ENCODE data around the gene THOC1. TPM values are rescaled to one million over a fixed set of nuclear protein-coding genes. Genes with fewer than 3 reads are reported as not detected.

Gene THOC1
- total and polyA plus RNA-seq, 2 of the 8 experiments (the other 6 are each of a cell fraction or from before 2014, with no cell fraction given) = 19.1 to 66.4 TPM

- no peaks in the 10 kb centered on the region for H3K79me2 ChIP-seq (ENCODE audit: control insufficient read depth in 1 of 2, insufficient read depth in 2 of 2, low read length in 2 of 2)
- H2BK120ac ChIP-seq (replicated peaks; ENCODE audit: low read depth, low read length) = no peak overlapping the region
- no peak overlapping the region for H4K91ac ChIP-seq (replicated peaks; ENCODE audit: insufficient read length, low read length)
- no peak overlapping the region for H2BK12ac ChIP-seq (ENCODE audit: low read depth, low read length)
- no peaks in the 10 kb centered on the region for H3K79me1 ChIP-seq (ENCODE audit: low read depth, low read length)
- FAIRE-seq = no peak
- ChIA-PET CTCF (ENCODE audit: partially characterized antibody) (interaction anchor here (0.7 to 1.8 kb wide), 4 partner anchors 8 to 403 kb away, joined by 3 read pairs; no protein-coding TSS in a partner anchor), POLR2A (ENCODE audit: partially characterized antibody) (interaction anchor here (0.6 to 1.6 kb wide), 2 partner anchors 13 to 55 kb away, joined by 3 to 4 read pairs; partner anchors contain the start of gene USP14)
- H3K4ac ChIP-seq (replicated peaks; ENCODE audit: insufficient read length, low read depth, low read length) = no peak overlapping the region
- H3K4me1 ChIP-seq (replicated peaks in 1 of 4; ENCODE audit: control insufficient read depth in 3 of 4, insufficient read depth in 4 of 4, low read length in 3 of 4) = peaks cover 0 to 3% (median 0%) of the 10 kb centered on the region in 4 experiments; a peak in 1 of 7 replicates
- no peak overlapping the region for H4K5ac ChIP-seq (ENCODE audit: insufficient read length, low read depth, low read length)
- H2BK20ac ChIP-seq (ENCODE audit: low read length) = no peak overlapping the region
- H3K36me3 ChIP-seq (ENCODE audit: control insufficient read depth in 2 of 4, insufficient read depth in 4 of 4, low read length in 3 of 4) = peaks cover 13 to 66% (median 50%) of the 10 kb centered on the region in 4 experiments; a peak in 7 of 8 replicates
- H2BK5ac ChIP-seq (ENCODE audit: low read depth, low read length) = no peak overlapping the region
- 91% methylated on average over 1 of the region's 1 CpG; no CpG with 5 or more reads in 1 of the 2 experiments for WGBS, 2 experiments (ENCODE audit: extremely low coverage in 1 of 2, insufficient coverage in 1 of 2, insufficient read length in 1 of 2, insufficient replicate concordance in 2 of 2, low coverage in 1 of 2, low lambda C conversion rate in 2 of 2, missing lambda C conversion rate in 1 of 2)
- peaks cover 0 to 3% of the 10 kb centered on the region in 2 experiments for H4K20me1 ChIP-seq (replicated peaks in 1 of 2; ENCODE audit: control insufficient read depth in 1 of 2, insufficient read depth in 2 of 2, low read length in 2 of 2)
- DNase-seq (ENCODE audit: low read depth in 1 of 2, low spot score in 2 of 2) = no peak
- H3K27me3 ChIP-seq (replicated peaks in 1 of 4; ENCODE audit: control insufficient read depth in 3 of 4, extremely low read depth in 1 of 4, insufficient read depth in 3 of 4, low read length in 3 of 4) = peaks cover 0 to 1% (median 0%) of the 10 kb centered on the region in 4 experiments; a peak in 1 of 7 replicates
- H3K23me2 ChIP-seq (ENCODE audit: low read depth, low read length) = no peaks in the 10 kb centered on the region
- H4K8ac ChIP-seq (ENCODE audit: extremely low read depth, insufficient read depth, low read length) = no peak overlapping the region
- H3K27ac ChIP-seq (ENCODE audit: low read depth, low read length) = no peak overlapping the region
- no peaks in the 10 kb centered on the region; a peak in 1 of 4 replicates for H3K9me3 ChIP-seq (ENCODE audit: insufficient read depth in 2 of 2, low read depth in 1 of 2, low read length in 1 of 2)
- no peak overlapping the region for H3K56ac ChIP-seq (replicated peaks; ENCODE audit: insufficient read length, low read depth, low read length)
- no peak overlapping the region for H3K4me2 ChIP-seq (ENCODE audit: insufficient read depth in 1 of 2, low read depth in 2 of 2, low read length in 2 of 2)
- no peak overlapping the region for H2AFZ ChIP-seq (ENCODE audit: low read length)
- H2AK5ac ChIP-seq (ENCODE audit: low read depth, low read length) = no peak overlapping the region
- H3K18ac ChIP-seq (ENCODE audit: extremely low read depth, low read length) = no peak overlapping the region
- no peak overlapping the region for H2BK15ac ChIP-seq (ENCODE audit: low read length)
- H3K14ac ChIP-seq (ENCODE audit: insufficient read length) = no peak overlapping the region
- H3K9ac ChIP-seq (replicated peaks in 1 of 4; ENCODE audit: extremely low read depth in 1 of 4, low read depth in 3 of 4, low read length in 3 of 4) = no peak overlapping the region
- H3K4me3 ChIP-seq (ENCODE audit: extremely low read depth in 1 of 4, insufficient read depth in 2 of 4, low read depth in 3 of 4, low read length in 4 of 4) = no peak overlapping the region
- H3K23ac ChIP-seq (ENCODE audit: insufficient read length) = no peak overlapping the region
- no peak for TF ChIP-seq NANOG (IDR thresholded peaks at IDR 0.05; ENCODE audit: insufficient read depth, low read depth, low read length, poor library complexity, severe bottlenecking)
- TF ChIP-seq KDM1A (IDR thresholded peaks at IDR 0.05; ENCODE audit: borderline replicate concordance, low read length) = no peak
- TF ChIP-seq KDM5A (IDR thresholded peaks at IDR 0.05; ENCODE audit: low read length) = no peak
- TF ChIP-seq BACH1 (IDR thresholded peaks at IDR 0.05; ENCODE audit: low read length) = no peak
- TF ChIP-seq KDM4A (IDR thresholded peaks at IDR 0.05; ENCODE audit: low read depth, low read length, severe bottlenecking) = no peak
Measured at GRCh38 chr18:212780-213179, 55.1 kb downstream of the THOC1 start.

All from H1 (cell line).